Mammary epithelial cell (primary cell): ENCODE measurements around the gene BOK.

Source experiments
- EZH2 ChIP-seq: IDR thresholded peaks from 2 replicates; pipeline ENCODE4 v1.6.1; 2012; ENCODE audit warnings: low read length, inconsistent platforms, borderline replicate concordance
- TF ChIP-seq, protein P1 (sequence below), 2 donors: IDR thresholded peaks in 1 of 2; conservative IDR thresholded peaks in 1 of 2; 2 replicates each; pipeline ENCODE4 v1.5.1; 2011 to 2012; ENCODE audit warnings: inconsistent platforms in 2 of 2, low read length in 2 of 2, mild to moderate bottlenecking in 2 of 2, control low read depth in 1 of 2, low read depth in 1 of 2; ENCODE audit not compliant: insufficient read depth in 1 of 2; ENCODE audit errors: extremely low read depth in 1 of 2

DNA sequence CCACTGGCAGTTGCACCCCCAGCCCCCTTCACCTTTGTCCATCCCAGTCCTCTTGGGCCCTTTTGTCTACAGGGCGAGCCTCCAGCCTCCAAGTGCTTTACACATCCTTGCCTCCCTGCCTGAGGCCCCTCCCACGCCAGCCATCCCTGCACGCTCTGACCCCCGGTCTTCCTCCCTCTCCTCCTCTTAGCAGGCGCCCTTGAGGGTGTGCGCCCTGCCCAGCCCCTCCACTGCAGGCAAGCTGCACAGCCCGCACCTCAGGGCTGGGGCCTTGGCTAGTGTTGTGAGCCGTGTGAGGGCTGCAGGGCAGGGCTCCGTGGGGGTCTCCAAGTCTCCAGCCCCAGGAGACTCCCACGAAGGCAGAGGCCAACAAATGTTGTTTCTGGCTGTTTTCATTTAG, 6.9 kb downstream of the BOK start:
- TF ChIP-seq, protein P1, sequence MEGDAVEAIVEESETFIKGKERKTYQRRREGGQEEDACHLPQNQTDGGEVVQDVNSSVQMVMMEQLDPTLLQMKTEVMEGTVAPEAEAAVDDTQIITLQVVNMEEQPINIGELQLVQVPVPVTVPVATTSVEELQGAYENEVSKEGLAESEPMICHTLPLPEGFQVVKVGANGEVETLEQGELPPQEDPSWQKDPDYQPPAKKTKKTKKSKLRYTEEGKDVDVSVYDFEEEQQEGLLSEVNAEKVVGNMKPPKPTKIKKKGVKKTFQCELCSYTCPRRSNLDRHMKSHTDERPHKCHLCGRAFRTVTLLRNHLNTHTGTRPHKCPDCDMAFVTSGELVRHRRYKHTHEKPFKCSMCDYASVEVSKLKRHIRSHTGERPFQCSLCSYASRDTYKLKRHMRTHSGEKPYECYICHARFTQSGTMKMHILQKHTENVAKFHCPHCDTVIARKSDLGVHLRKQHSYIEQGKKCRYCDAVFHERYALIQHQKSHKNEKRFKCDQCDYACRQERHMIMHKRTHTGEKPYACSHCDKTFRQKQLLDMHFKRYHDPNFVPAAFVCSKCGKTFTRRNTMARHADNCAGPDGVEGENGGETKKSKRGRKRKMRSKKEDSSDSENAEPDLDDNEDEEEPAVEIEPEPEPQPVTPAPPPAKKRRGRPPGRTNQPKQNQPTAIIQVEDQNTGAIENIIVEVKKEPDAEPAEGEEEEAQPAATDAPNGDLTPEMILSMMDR (conservative IDR thresholded peaks at IDR 0.05 in 1 of 2, IDR thresholded peaks at IDR 0.05 in 1 of 2; ENCODE audit: extremely low read depth in 1 of 2, insufficient read depth in 1 of 2, low read depth in 1 of 2, low read length in 2 of 2) = no peak
- TF ChIP-seq EZH2 = no peak
